Measurements from ENCODE around the gene USP13.

DNA sequence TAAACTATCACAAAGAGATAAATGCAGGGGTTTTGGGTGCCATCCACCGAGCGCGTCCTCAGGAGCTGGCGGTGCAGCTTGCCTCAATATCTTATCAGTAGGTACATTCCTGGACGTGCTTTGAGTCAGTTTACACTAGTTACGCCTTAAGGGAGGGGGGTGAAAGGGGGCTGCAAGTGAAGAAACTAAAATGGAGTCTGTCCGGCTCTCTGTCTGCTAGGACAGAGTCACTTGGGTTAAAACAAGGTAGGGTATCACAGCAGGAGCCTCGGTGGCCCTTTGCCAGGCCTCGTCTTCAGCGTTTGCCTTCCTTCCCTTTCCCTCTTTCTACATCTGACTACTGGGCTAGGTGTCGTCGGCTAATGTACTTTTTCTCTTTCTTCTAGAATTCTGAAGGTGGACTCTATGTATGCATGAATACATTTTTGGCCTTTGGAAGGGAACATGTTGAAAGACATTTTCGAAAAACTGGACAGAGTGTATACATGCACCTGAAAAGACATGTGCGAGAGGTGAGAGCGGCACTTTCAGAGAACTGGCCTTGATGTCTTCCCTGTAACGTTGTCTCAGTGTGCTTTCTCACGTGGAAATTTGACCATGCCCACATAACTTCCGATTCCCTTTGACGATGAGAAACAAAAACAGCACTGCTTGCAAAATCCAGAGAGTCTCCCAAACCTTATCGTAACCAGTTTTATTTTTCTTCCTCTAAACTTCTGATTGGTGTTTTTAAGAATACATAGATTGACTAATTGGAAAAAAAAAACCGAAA is 28.8 kb downstream of the USP13 start:
- TF ChIP-seq, protein P1, sequence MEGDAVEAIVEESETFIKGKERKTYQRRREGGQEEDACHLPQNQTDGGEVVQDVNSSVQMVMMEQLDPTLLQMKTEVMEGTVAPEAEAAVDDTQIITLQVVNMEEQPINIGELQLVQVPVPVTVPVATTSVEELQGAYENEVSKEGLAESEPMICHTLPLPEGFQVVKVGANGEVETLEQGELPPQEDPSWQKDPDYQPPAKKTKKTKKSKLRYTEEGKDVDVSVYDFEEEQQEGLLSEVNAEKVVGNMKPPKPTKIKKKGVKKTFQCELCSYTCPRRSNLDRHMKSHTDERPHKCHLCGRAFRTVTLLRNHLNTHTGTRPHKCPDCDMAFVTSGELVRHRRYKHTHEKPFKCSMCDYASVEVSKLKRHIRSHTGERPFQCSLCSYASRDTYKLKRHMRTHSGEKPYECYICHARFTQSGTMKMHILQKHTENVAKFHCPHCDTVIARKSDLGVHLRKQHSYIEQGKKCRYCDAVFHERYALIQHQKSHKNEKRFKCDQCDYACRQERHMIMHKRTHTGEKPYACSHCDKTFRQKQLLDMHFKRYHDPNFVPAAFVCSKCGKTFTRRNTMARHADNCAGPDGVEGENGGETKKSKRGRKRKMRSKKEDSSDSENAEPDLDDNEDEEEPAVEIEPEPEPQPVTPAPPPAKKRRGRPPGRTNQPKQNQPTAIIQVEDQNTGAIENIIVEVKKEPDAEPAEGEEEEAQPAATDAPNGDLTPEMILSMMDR (IDR thresholded peaks at IDR 0.05; ENCODE audit: poor library complexity) = no peak
- TF ChIP-seq EZH2 (IDR thresholded peaks at IDR 0.05; ENCODE audit: borderline replicate concordance) = no peak

Measured in hepatocyte (in vitro differentiated cells).